ENCODE measurements around the gene NES.

Gene NES

GRCh38 chr1:156669794-156670193 lies 7.4 kb downstream of the NES start:
- Histone ChIP-seq H3K9me3 (no peaks in the 10 kb centered on the region), H3K36me3 (peaks cover 0 to 13% (median 0%) of the 10 kb centered on the region in 3 donors), H3K4me3 (no peak overlapping the region), H3K27me3 (no peaks in the 10 kb centered on the region), H3K27ac (peak overlapping the region in 1 of 2 donors; percentile 77), H3K4me1 (peaks cover 0 to 49% (median 34%) of the 10 kb centered on the region in 4 donors)
- no peak for DNase-seq
- TF ChIP-seq CTCF (IDR thresholded peaks at IDR 0.05), result no peak
- intact Hi-C loops (cut with DNase I; ENCODE audit: low total_unique reads), result loop anchor here (5.0 kb wide), 1 partner anchor 47 kb away; no protein-coding TSS in a partner anchor

- Histone ChIP-seq H3K4me1 (peaks cover 0 to 52% (median 40%) of the 10 kb centered on the region in 4 donors), H3K36me3 (peaks cover 0 to 13% (median 0%) of the 10 kb centered on the region in 3 donors), H3K27me3 (no peaks in the 10 kb centered on the region), H3K4me3 (no peak overlapping the region), H3K9me3 (no peaks in the 10 kb centered on the region), H3K27ac (peak overlapping the region; percentile 11 to 77)
- TF ChIP-seq CTCF (IDR thresholded peaks at IDR 0.05), result no peak
- intact Hi-C loops (cut with DNase I; ENCODE audit: low total_unique reads), result no loop called here
- DNase-seq, result no peak
These were observed 8.2 kb downstream of the NES start for GRCh38 chr1:156668801-156669637.

- no peak for TF ChIP-seq CTCF (IDR thresholded peaks at IDR 0.05)
- Histone ChIP-seq H3K36me3 (peaks cover 0 to 11% (median 0%) of the 10 kb centered on the region in 3 donors), H3K9me3 (no peaks in the 10 kb centered on the region), H3K4me1 (peaks cover 0 to 60% (median 48%) of the 10 kb centered on the region in 4 donors), H3K27ac (peak overlapping the region; percentile 69 to 77), H3K27me3 (no peaks in the 10 kb centered on the region), H3K4me3 (no peak overlapping the region)
- no peak for DNase-seq
- intact Hi-C loops (cut with DNase I; ENCODE audit: low total_unique reads), result no loop called here
These were observed 9.1 kb downstream of the NES start for GRCh38 chr1:156667968-156668709.

GRCh38 chr1:156667610-156667967 lies 9.6 kb downstream of the NES start:
- Histone ChIP-seq H3K4me3 (no peak overlapping the region), H3K9me3 (no peaks in the 10 kb centered on the region), H3K27me3 (no peaks in the 10 kb centered on the region), H3K27ac (peak overlapping the region; percentile 69 to 77), H3K36me3 (peaks cover 0 to 6% (median 0%) of the 10 kb centered on the region in 3 donors), H3K4me1 (peaks cover 0 to 66% (median 54%) of the 10 kb centered on the region in 4 donors)
- no peak for DNase-seq
- TF ChIP-seq CTCF (IDR thresholded peaks at IDR 0.05), result no peak
- intact Hi-C loops (cut with DNase I; ENCODE audit: low total_unique reads), result no loop called here

GRCh38 chr1:156666862-156667609 lies 10.2 kb downstream of the NES start:
- TF ChIP-seq CTCF (IDR thresholded peaks at IDR 0.05), result no peak
- H3K27me3 ChIP-seq, result no peaks in the 10 kb centered on the region
- H3K9me3 ChIP-seq, result no peaks in the 10 kb centered on the region
- H3K27ac ChIP-seq, result peak overlapping the region; percentile 69 to 77
- H3K4me3 ChIP-seq, result no peak overlapping the region
- intact Hi-C loops (cut with DNase I; ENCODE audit: low total_unique reads), result no loop called here
- peaks cover 0 to under 1% (median 0%) of the 10 kb centered on the region in 3 donors for H3K36me3 ChIP-seq
- H3K4me1 ChIP-seq, result peaks cover 0 to 71% (median 59%) of the 10 kb centered on the region in 4 donors
- DNase-seq, result peak in 1 of 2 donors; percentile 29
